ENCODE measurements around the gene PRTFDC1.

DNA sequence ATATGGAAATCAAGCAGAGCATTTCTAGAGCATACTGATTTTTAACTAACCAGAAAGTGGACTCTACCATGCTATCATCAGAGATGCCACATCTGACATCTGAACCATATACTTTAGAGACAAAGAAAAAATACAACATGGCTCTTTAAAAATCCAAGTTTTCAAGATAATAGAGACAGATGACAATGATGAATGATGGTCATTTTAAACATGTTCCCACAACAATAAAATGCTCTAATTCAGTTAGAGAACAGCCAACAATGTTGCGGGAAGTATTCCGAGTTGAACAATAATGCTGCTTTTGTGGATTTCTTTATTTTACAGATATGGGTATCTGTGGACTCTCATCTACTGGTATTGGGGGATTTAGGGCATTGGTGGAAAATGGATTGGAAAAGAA, 52.8 kb downstream of the PRTFDC1 start:
- TF ChIP-seq, protein P1, sequence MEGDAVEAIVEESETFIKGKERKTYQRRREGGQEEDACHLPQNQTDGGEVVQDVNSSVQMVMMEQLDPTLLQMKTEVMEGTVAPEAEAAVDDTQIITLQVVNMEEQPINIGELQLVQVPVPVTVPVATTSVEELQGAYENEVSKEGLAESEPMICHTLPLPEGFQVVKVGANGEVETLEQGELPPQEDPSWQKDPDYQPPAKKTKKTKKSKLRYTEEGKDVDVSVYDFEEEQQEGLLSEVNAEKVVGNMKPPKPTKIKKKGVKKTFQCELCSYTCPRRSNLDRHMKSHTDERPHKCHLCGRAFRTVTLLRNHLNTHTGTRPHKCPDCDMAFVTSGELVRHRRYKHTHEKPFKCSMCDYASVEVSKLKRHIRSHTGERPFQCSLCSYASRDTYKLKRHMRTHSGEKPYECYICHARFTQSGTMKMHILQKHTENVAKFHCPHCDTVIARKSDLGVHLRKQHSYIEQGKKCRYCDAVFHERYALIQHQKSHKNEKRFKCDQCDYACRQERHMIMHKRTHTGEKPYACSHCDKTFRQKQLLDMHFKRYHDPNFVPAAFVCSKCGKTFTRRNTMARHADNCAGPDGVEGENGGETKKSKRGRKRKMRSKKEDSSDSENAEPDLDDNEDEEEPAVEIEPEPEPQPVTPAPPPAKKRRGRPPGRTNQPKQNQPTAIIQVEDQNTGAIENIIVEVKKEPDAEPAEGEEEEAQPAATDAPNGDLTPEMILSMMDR (IDR thresholded peaks at IDR 0.05; ENCODE audit: insufficient read depth, low read length, poor library complexity, severe bottlenecking), result no peak
- no peak for TF ChIP-seq EZH2phosphoT487 (conservative IDR thresholded peaks at IDR 0.05; ENCODE audit: low read length)
